SKM-1 treated with dmso at 0.1 percent for 144 hours (cell line): ENCODE measurements around the gene TTC28.
A peak's percentile ranks its signal among the peaks of the same experiment; 100 is the strongest.
"Not testable (repeated sequence)": the region's sequence is repeated elsewhere in the genome, so short reads cannot be mapped to it uniquely, and the experiment has no call there.

Source experiments
- DNase-seq: peaks from one replicate; lab custom pipeline; 2025; ENCODE audit not compliant: unreplicated experiment; lab: John Stamatoyannopoulos, UW

The TTC28 gene

DNA sequence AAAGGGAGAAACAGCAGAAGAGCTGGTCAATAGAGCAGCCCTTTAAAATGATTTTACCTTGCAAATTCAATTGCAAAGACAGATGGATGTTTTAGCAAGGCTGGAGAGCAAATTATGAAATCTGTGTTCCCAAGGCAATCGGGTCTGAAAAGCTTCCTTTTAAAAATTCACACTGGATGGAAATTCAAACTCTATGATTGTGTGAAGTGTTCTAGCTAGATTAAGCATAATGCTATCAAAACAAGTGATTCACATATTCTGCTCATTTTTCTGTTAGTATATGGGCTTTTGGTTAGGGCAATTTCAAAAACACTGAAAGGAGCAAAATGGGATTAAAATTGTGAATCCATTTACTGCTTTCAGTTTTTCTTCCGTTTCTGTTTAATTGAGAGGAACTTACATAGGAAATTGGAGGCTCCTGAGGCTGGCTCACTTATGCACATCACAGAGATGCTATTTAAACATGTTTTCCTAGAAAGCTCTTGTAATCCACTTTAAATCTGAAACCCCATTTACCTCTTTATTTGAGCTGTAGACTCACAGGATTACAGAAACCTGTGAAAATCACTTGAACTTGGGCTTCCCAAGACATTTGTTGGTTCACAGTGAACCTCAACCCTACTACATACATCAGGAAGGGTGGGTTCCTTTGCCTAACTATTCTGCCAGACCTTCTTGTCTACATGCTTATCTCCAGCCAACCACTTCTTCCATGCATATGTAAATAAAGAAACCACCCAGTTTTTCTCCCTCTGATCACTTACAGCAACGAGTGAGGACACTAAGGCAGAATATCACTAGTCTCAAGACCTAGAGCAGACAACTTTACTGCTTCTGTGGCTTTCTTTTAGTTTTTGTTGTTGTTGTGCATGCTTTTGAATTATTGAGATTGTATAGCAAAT lies 558.7 kb downstream of the TTC28 start:
- no peak for DNase-seq

DNA sequence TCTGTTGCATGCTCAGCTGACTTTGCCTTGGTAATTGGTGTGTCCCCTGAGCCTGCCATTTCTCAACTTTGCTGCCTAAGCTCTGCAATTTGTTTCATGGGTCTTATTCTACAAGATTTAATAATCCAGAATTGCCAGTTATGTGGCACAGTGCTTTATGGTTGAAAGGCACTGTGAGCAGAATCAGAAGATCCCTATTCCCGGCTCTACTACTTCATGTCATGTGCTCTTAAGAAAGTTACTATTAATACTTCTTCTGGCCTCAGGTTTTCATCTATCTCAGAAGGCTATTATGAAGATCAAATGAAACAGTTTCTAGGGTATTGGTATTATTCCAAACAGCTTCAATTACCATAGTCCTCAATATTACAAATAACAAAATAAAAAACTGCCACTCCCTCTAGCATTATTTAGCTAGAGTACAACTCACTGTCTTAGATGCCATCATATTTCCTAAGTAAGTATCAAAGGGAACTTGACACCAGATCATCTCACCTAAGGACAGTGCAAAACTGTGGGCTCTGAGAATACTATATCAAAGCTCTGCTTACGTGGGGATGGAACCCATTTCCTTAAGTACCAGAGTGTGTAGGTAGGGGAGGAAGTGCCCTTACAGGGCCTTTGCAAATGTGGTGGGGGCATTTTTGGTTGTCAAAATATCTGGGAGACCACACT lies 560.5 kb downstream of the TTC28 start:
- no peak for DNase-seq

- DNase-seq = no peak
Measured at GRCh38 chr22:28116219-28116673, 563.4 kb downstream of the TTC28 start.

- DNase-seq = no peak
Measured at GRCh38 chr22:28115426-28115825, 564.2 kb downstream of the TTC28 start.

DNA sequence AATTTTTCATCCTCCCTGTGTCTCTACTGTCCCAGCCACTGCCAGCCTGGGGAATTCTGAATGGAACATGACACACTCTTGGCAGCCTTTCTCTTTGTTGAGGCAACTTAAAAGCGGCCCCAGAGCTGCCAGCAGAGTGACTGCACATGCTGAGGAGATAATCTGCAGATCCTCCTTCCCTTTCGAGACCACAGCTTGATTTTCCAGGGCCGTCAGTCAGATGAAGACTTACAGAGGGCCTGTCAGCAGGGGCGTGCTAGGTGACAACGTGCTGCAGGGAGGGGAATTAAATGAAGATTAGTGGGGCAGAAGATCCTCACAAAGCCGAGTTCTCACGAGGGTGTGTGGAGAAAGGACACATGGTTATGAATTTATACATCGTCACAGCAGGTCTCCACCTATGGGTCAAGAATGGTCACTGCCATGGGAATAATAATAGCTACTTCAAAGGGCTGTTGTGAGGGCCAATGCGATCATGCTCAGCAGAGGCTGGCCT lies 567.0 kb downstream of the TTC28 start:
- DNase-seq = peak; percentile 36

DNA sequence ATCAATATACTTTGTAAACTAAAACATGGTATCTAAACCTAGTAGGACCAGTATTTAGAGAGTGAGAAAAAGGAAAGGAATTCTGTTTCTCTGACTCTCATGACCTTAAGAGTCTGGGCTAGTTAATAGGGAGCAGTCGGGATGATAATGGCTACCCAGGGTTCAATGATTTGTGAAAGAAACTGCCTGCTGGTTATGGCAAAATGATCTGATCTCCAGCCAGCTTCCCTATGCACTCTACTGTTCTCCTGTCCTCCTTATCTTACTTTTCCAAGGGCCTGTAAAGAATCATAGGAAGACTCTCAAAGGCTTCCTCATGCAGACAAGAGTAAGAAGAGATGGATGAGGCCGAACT lies 567.5 kb downstream of the TTC28 start:
- no peak for DNase-seq

GRCh38 chr22:28111501-28112189 lies 568.0 kb downstream of the TTC28 start:
- DNase-seq = no peak

DNA sequence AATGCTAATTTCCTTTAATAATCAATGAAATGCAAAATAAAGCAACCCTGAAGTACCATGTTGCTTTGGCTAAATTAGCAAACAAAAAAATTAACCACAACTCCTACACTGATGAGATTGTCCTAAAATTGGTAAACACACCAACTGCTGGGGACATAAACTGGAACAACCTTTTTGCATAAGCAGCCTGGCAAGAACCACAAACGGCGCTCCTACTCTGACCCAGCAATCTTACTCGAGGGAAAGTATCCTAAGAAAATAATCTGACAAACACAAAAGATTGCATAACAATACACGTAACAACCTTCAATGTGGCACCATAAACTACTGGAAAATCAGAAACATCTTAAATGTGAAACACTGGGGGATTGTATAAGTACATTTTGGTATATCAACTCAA lies 570.8 kb downstream of the TTC28 start:
- no peak for DNase-seq

DNA sequence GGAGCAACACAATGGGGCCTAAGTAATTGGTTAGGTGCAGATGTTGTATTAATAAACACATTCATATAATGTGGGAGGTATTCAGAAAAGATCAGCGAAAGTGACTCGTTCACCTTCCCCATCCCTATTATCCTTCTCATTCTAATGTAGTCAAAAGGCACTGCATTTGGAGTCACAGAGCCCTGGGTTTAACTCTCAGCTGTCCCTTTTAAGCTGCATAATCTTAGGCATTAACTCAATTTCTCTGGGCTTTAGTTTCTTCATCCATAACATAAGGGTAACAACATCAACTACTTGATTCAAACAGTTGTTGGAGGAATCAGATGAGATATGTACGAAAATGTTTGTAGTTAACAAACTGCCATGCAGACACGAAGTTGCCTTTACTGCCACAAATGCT lies 573.0 kb downstream of the TTC28 start:
- DNase-seq = no peak

DNA sequence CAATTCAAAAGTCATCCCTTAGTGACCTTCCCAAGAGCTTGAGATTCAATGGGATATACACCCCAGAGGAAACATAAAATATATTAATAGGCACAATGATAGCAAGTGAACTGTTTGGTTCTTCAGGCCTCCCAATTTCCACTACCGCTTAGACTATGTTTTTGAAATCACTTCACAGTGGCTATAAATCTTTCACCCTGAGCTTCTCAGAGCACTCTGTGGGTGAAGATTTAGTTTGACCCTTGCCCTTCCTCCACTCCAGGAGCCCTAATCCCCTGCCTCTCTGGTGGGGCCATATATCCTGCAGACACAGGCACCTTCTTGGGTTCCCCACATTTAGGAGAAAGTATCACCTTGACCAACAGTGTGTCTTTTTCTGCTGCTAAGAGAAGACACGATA lies 573.7 kb downstream of the TTC28 start:
- DNase-seq = no peak

DNA sequence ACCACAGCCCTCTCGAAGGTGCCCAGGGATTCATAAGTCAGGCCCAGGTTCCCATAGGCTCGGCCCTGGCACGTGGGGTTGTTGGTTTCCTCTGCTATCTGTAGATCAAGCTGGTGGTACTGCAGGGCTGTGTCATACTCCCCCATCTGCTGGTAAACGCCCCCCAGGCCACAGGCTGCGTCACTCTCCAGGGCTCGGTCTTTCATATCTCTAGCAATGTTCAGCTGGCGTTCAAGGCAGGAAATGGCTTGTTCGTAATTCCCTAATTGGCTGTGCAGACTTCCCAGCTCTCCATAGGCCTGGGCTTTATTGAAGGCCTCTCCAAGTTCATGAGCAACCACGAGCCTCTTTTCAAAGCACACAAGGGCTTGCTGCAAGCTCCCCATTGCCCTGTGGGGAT lies 574.2 kb downstream of the TTC28 start:
- DNase-seq = no peak

GRCh38 chr22:28103596-28103995 lies 576.0 kb downstream of the TTC28 start:
- DNase-seq = no peak

- DNase-seq = no peak
Measured at GRCh38 chr22:28102151-28102812, 577.4 kb downstream of the TTC28 start.

- DNase-seq = no peak
Measured at GRCh38 chr22:28097627-28098026, 582.0 kb downstream of the TTC28 start.

GRCh38 chr22:28096161-28096560 lies 583.5 kb downstream of the TTC28 start:
- DNase-seq = no peak

DNA sequence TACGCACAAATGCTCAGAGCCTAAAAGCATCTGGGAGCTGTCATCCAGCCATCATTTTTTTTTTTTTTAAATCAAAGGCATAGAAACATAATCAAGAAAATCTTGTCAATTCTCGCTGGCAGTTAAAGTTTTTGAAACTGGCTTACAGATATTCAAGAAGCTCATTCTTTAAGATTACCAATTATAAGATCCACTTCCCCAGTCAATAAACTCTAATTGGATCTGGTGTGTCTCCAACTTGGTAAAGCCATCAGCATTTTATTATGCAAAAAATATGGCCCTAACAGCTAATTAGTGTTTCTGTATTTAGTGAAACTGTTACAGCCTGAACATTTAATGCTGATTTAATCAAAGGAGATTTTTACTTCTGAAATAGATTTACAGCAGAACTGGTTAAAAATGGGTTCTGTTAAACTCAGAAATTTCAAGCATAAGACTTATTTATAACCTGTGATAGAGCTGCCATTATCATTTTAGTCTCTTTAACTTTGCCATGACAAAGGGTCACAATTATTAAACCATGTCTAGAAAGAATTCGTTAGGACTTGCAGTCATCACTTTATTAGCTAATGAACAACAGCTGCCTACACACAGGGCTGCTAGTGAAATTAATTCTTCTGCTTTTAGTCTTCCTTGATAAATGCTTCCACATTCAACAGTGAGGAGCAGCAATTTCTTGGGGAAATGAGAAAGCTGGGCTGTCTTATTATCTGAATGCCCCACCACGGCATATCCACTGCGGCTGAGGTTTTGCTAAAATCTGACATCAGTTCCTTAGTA lies 584.1 kb downstream of the TTC28 start:
- DNase-seq = no peak

DNA sequence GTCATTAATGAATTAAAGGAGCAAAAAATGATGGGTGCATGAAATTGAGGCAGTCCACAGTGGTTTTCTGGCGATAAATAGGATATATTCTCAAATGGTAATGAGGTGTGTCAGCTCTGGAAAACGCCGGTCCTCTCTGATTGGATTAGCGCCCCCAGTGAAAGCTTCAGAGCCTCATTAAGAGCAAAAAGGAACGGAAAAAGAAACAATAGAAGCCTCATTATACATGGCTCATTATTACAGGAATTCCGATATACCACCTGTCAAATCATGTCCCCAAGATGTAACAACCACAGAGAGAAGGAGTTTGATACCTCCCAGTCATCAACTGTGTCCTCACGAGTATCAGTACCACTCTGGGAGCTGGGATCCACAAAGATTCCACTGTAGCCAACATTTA lies 584.9 kb downstream of the TTC28 start:
- DNase-seq = no peak

GRCh38 chr22:28093711-28094110 lies 585.9 kb downstream of the TTC28 start:
- no peak for DNase-seq

GRCh38 chr22:28091486-28091885 lies 588.2 kb downstream of the TTC28 start:
- no peak for DNase-seq

DNA sequence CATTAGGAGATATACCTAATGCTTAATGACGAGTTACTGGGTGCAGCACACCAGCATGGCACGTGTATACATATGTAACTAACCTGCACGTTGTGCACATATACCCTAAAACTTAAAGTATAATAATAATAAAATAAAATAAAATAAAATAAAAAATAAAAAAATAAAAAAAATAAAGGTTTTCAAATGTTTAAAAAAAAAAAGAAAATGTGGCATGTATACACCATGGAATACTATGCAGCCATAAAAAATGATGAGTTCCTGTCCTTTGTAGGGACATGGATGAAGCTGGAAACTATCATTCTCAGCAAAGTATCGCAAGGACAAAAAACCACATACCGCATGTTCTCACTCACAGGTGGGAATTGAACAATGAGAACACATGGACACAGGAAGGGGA lies 590.1 kb downstream of the TTC28 start:
- not testable (repeated sequence) for DNase-seq
